ENCODE data around the gene RAB19. TPM values are rescaled to one million over a fixed set of nuclear protein-coding genes. Genes with fewer than 3 reads are reported as not detected.

The RAB19 gene
- total and polyA plus RNA-seq, 4 donors, result 0.24 to 3.2 (median 2.0) TPM

GRCh38 chr7:140397784-140398750, 5.8 kb upstream of the RAB19 start, which contains the start of gene SLC37A3:
SLC37A3 (minus strand) TSS chr7:140398530; CDS start chr7:140382526, 16,004 bp downstream.
- DNase-seq (peak; percentile 80 to 88 (median 85)), ATAC-seq (ENCODE audit: insufficient read depth, low FRiP score) (peak; percentile 97)
- H3K9ac ChIP-seq (ENCODE audit: insufficient read depth in 1 of 2, low read length in 2 of 2), result peak within 1 kb of the TSS; percentile 90 to 95
- H3K36me3 ChIP-seq (ENCODE audit: control insufficient read depth in 4 of 4, insufficient read depth in 4 of 4, low read length in 4 of 4), result no peaks in the 10 kb centered on the region
- H3K27ac ChIP-seq (ENCODE audit: low read depth in 1 of 2, low read length in 1 of 2), result peak within 1 kb of the TSS; percentile 85 to 86
- H3K9me3 ChIP-seq (ENCODE audit: control insufficient read depth in 4 of 4, insufficient read depth in 3 of 4, low read length in 3 of 4), result peaks cover 0 to 2% (median 0%) of the 10 kb centered on the region in 4 donors
- H3K4me1 ChIP-seq (ENCODE audit: control insufficient read depth in 5 of 5, insufficient read depth in 5 of 5, low read length in 5 of 5), result peaks cover 0 to 9% (median 3%) of the 10 kb centered on the region in 5 donors
- 1% methylated on average over 46 to 66 of the region's 66 CpGs for WGBS, 2 donors
- peak; percentile 6 for TF ChIP-seq CTCF (IDR thresholded peaks at IDR 0.05; ENCODE audit: control extremely low read depth, extremely low read depth)
- peak within 1 kb of the TSS; percentile 90 for H3K4me3 ChIP-seq
- peaks cover 0 to 5% (median 2%) of the 10 kb centered on the region in 3 donors for H3K27me3 ChIP-seq (ENCODE audit: control insufficient read depth in 3 of 3, insufficient read depth in 3 of 3, low read length in 2 of 3)

GRCh38 chr7:140398821-140399220, 5.0 kb upstream of the RAB19 start:
- Histone ChIP-seq H3K9ac (ENCODE audit: insufficient read depth in 1 of 2, low read length in 2 of 2) (no peak overlapping the region), H3K27ac (ENCODE audit: low read depth in 1 of 2, low read length in 1 of 2) (no peak overlapping the region), H3K9me3 (ENCODE audit: control insufficient read depth in 4 of 4, insufficient read depth in 3 of 4, low read length in 3 of 4) (peaks cover 0 to 2% (median 0%) of the 10 kb centered on the region in 4 donors), H3K36me3 (ENCODE audit: control insufficient read depth in 4 of 4, insufficient read depth in 4 of 4, low read length in 4 of 4) (no peaks in the 10 kb centered on the region), H3K4me1 (ENCODE audit: control insufficient read depth in 5 of 5, insufficient read depth in 5 of 5, low read length in 5 of 5) (peaks cover 0 to 11% (median 3%) of the 10 kb centered on the region in 5 donors), H3K4me3 (no peak overlapping the region), H3K27me3 (ENCODE audit: control insufficient read depth in 3 of 3, insufficient read depth in 3 of 3, low read length in 2 of 3) (peaks cover 0 to 5% (median 2%) of the 10 kb centered on the region in 3 donors)
- TF ChIP-seq CTCF (IDR thresholded peaks at IDR 0.05; ENCODE audit: control extremely low read depth, extremely low read depth), result no peak
- ATAC-seq (ENCODE audit: insufficient read depth, low FRiP score) (no peak), DNase-seq (no peak)
- 73 to 87% methylated on average over 10 of the region's 10 CpGs for WGBS, 2 donors

- H3K27ac ChIP-seq (ENCODE audit: low read depth in 1 of 2, low read length in 1 of 2), result no peak overlapping the region
- TF ChIP-seq CTCF (IDR thresholded peaks at IDR 0.05; ENCODE audit: control extremely low read depth, extremely low read depth), result no peak
Measured at GRCh38 chr7:140400381-140400780, 3.5 kb upstream of the RAB19 start.

More at GRCh38 chr7:140400381-140400780, 3.5 kb upstream of the RAB19 start:
- Histone ChIP-seq H3K36me3 (ENCODE audit: control insufficient read depth in 4 of 4, insufficient read depth in 4 of 4, low read length in 4 of 4) (no peaks in the 10 kb centered on the region), H3K27me3 (ENCODE audit: control insufficient read depth in 3 of 3, insufficient read depth in 3 of 3, low read length in 2 of 3) (peaks cover 0 to 5% (median 2%) of the 10 kb centered on the region in 3 donors), H3K9me3 (ENCODE audit: control insufficient read depth in 4 of 4, insufficient read depth in 3 of 4, low read length in 3 of 4) (peaks cover 0 to 2% (median 0%) of the 10 kb centered on the region in 4 donors), H3K4me1 (ENCODE audit: control insufficient read depth in 5 of 5, insufficient read depth in 5 of 5, low read length in 5 of 5) (peaks cover 0 to 17% (median 3%) of the 10 kb centered on the region in 5 donors), H3K4me3 (no peak overlapping the region), H3K9ac (ENCODE audit: insufficient read depth in 1 of 2, low read length in 2 of 2) (no peak overlapping the region)
- ATAC-seq (ENCODE audit: insufficient read depth, low FRiP score) (no peak), DNase-seq (no peak)
- WGBS, 2 donors, result 77 to 83% methylated on average over 3 of the region's 3 CpGs

All from lung (tissue), 12 donors.